Measurements from ENCODE around the gene PRRT2.

DNA sequence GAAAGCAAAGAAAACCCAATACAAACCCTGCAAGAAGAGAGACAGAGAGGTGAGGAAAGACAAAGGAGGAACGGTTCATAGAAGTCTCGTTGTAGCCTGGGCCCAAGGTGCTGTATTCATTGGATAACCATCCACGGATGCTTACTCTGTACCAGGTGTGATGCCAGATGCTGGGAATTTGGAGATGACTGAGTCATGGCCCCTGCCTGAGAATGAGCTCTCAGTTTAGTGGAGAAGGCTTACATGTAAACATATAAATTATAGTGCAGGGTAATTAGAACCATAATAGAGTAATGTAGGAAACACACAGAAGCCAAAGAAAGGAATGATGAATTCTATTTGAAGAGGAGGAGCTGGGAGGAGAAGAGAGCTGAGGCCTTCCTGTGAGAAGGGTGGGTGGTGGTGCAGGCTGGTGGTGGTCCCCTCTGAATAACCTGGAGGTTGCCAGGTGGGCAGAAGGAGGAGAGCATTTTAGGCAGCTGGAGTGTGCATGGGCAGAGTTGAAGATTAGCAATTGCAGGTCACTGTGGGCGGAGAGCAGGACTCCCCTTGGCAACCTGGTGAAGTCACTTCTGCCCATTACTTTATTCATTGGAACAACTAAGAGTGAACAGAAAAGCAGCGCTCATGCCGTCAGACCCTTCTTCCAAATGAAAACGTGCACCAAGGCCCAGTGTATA, 41.6 kb upstream of the PRRT2 start:
- TF ChIP-seq EZH2phosphoT487 (IDR thresholded peaks at IDR 0.05; ENCODE audit: unreplicated experiment) = no peak
- TF ChIP-seq POLR2AphosphoS5 (IDR thresholded peaks at IDR 0.05; ENCODE audit: low read depth) = no peak
- TF ChIP-seq, protein P1, sequence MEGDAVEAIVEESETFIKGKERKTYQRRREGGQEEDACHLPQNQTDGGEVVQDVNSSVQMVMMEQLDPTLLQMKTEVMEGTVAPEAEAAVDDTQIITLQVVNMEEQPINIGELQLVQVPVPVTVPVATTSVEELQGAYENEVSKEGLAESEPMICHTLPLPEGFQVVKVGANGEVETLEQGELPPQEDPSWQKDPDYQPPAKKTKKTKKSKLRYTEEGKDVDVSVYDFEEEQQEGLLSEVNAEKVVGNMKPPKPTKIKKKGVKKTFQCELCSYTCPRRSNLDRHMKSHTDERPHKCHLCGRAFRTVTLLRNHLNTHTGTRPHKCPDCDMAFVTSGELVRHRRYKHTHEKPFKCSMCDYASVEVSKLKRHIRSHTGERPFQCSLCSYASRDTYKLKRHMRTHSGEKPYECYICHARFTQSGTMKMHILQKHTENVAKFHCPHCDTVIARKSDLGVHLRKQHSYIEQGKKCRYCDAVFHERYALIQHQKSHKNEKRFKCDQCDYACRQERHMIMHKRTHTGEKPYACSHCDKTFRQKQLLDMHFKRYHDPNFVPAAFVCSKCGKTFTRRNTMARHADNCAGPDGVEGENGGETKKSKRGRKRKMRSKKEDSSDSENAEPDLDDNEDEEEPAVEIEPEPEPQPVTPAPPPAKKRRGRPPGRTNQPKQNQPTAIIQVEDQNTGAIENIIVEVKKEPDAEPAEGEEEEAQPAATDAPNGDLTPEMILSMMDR (conservative IDR thresholded peaks at IDR 0.05; ENCODE audit: low read depth in 2 of 2) = no peak

Measured in GM23338 (cell line).